Activated naive CD4-positive, alpha-beta T cell treated with anti-CD3 and anti-CD28 coated beads for 36 hours (primary cell): Measurements from ENCODE around the gene GPANK1. TPM values are rescaled to one million over a fixed set of nuclear protein-coding genes. Genes with fewer than 3 reads are reported as not detected.

Experiments
- CTCF ChIA-PET: fragments of 350-600 bp; sonication (Branson Sonifier 250); formaldehyde crosslinking; loops from one replicate; lab custom pipeline; 2021; ENCODE audit warnings: antibody characterized with exemption; lab: Charles Lee
- DNase-seq: peaks from one replicate; pipeline ENCODE4 v3.0.0-alpha.2; 2020
- H3K27ac Mint-ChIP-seq: one replicate; pipeline ENCODE4 v1.8.0; 2021; ENCODE audit warnings: mild to moderate bottlenecking, mixed read lengths
- H3K27me3 Mint-ChIP-seq: one replicate; pipeline ENCODE4 v1.8.0; 2021; ENCODE audit warnings: low read depth, mixed read lengths
- H3K36me3 Mint-ChIP-seq: one replicate; pipeline ENCODE4 v1.8.0; 2021; ENCODE audit warnings: low read depth, mixed read lengths
- H3K4me1 Mint-ChIP-seq: one replicate; pipeline ENCODE4 v1.8.0; 2021; ENCODE audit warnings: low read depth, mixed read lengths
- H3K4me3 Mint-ChIP-seq: one replicate; pipeline ENCODE4 v1.8.0; 2021; ENCODE audit warnings: mild to moderate bottlenecking, moderate library complexity, mixed read lengths
- H3K9me3 Mint-ChIP-seq: one replicate; pipeline ENCODE4 v1.8.0; 2021; ENCODE audit warnings: mixed read lengths
- intact Hi-C: fragments of 100-400 bp; cut with micrococcal nuclease; formaldehyde crosslinking; loops from one replicate; pipeline ENCODE4 v1.15.1; 2023
- total RNA-seq, 2 experiments: library from RNA; stranded (reverse); gene quantifications; one replicate each; pipeline ENCODE4 v1.2.3, GENCODE V29; 2021

GPANK1 gene
- total RNA-seq, 2 experiments from 2014 or later: 31.2 to 32.4 TPM

DNA sequence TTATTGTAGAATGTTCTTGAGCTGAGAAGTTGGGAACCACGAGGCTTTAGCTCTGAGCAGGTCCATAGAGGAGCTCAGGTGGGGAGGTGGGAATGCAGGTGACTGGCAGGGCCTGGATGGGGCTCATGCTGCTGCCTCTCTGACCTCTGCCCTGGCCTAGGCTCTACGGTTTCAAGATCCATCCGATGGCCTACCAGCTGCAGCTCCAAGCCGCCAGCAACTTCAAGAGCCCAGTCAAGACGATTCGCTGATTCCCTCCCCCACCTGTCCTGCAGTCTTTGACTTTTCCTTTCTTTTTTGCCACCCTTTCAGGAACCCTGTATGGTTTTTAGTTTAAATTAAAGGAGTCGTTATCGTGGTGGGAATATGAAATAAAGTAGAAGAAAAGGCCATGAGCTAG, 4.9 kb upstream of the GPANK1 start, which contains the start of gene LY6G5B:
LY6G5B (plus strand) TSS at position 301 of the 400 bp plus-strand sequence. CDS start 975 bp downstream, outside the sequence.
- intact Hi-C loops: loop anchor here (10.0 kb wide), 1 partner anchor 1175 kb away; the partner anchor contains the start of gene PSMB8
- no peak for DNase-seq
- Mint-ChIP-seq H3K4me1 (peaks cover 29% of the 10 kb centered on the region), H3K4me3 (no peak within 1 kb of the TSS), H3K9me3 (no peaks in the 10 kb centered on the region), H3K27me3 (no peaks in the 10 kb centered on the region), H3K36me3 (peaks cover 53% of the 10 kb centered on the region), H3K27ac (peak within 1 kb of the TSS; percentile 19)
- CTCF ChIA-PET: no interaction called here

- peaks cover 55% of the 10 kb centered on the region for H3K4me1 Mint-ChIP-seq
- peak overlapping the region; percentile 97 for H3K27ac Mint-ChIP-seq
- intact Hi-C loops: loop anchor here (10.0 kb wide), 1 partner anchor 1178 kb away; the partner anchor contains the start of gene PSMB8
- no peak for DNase-seq
- CTCF ChIA-PET: interaction anchor here (0.9 to 1.1 kb wide), 4 partner anchors 15 to 125 kb away, joined by 3 to 4 read pairs (median 3); partner anchors contain the start of gene LY6G5C
- H3K9me3 Mint-ChIP-seq: no peaks in the 10 kb centered on the region
- peak overlapping the region; percentile 95 for H3K4me3 Mint-ChIP-seq
- H3K27me3 Mint-ChIP-seq: no peaks in the 10 kb centered on the region
- H3K36me3 Mint-ChIP-seq: peaks cover 63% of the 10 kb centered on the region
Observed at GRCh38 chr6:31666337-31666965, 1.7 kb upstream of the GPANK1 start.

- Mint-ChIP-seq H3K27me3 (no peaks in the 10 kb centered on the region), H3K36me3 (peaks cover 68% of the 10 kb centered on the region), H3K27ac (peak within 1 kb of the TSS; percentile 97), H3K9me3 (no peaks in the 10 kb centered on the region), H3K4me1 (peaks cover 62% of the 10 kb centered on the region), H3K4me3 (peak within 1 kb of the TSS; percentile 95)
- DNase-seq: peak; percentile 99
- intact Hi-C loops: loop anchor here (1.0 to 10.0 kb wide), 13 partner anchors 13 to 1179 kb away; partner anchors contain the start of genes ABHD16A, ATP6V1G2, BAG6 and HSPA1B
- CTCF ChIA-PET: interaction anchor here (0.9 to 1.2 kb wide), 3 partner anchors 104 to 197 kb away, joined by 3 read pairs; no protein-coding TSS in a partner anchor
Observed at GRCh38 chr6:31665501-31666336, 922 bp upstream of the GPANK1 start, which contains the start of gene CSNK2B. CSNK2B (plus strand) TSS chr6:31666080; CDS start chr6:31666832, 752 bp downstream.

GRCh38 chr6:31663961-31664789, 622 bp downstream of the GPANK1 start:
- Mint-ChIP-seq H3K4me1 (peaks cover 73% of the 10 kb centered on the region), H3K4me3 (peak overlapping the region; percentile 95), H3K36me3 (peaks cover 71% of the 10 kb centered on the region), H3K27ac (peak overlapping the region; percentile 97), H3K9me3 (no peaks in the 10 kb centered on the region), H3K27me3 (no peaks in the 10 kb centered on the region)
- peak; percentile 32 for DNase-seq
- CTCF ChIA-PET: interaction anchor here (0.6 to 1.2 kb wide), 5 partner anchors 11 to 199 kb away, joined by 3 to 4 read pairs (median 3); partner anchors contain the start of gene BAG6
- intact Hi-C loops: loop anchor here (2.0 to 10.0 kb wide), 5 partner anchors 149 to 1181 kb away; partner anchors contain the start of genes HSPA1B, MICA, PSMB8 and RNF5

- Mint-ChIP-seq H3K9me3 (no peaks in the 10 kb centered on the region), H3K36me3 (peaks cover 65% of the 10 kb centered on the region), H3K4me1 (peaks cover 76% of the 10 kb centered on the region), H3K27ac (peak overlapping the region; percentile 97), H3K27me3 (no peaks in the 10 kb centered on the region), H3K4me3 (peak overlapping the region; percentile 95)
- DNase-seq: no peak
- intact Hi-C loops: loop anchor here (5.0 to 10.0 kb wide), 2 partner anchors 261 to 1181 kb away; partner anchors contain the start of genes MICA and PSMB8
- CTCF ChIA-PET: interaction anchor here (1.0 to 1.5 kb wide), 3 partner anchors 10 to 289 kb away, joined by 3 to 4 read pairs (median 4); partner anchors contain the start of gene BAG6
Observed at GRCh38 chr6:31663126-31663960, 1.5 kb downstream of the GPANK1 start.

- Mint-ChIP-seq H3K4me1 (peaks cover 76% of the 10 kb centered on the region), H3K4me3 (peak overlapping the region; percentile 40), H3K27me3 (no peaks in the 10 kb centered on the region), H3K27ac (peak overlapping the region; percentile 82), H3K36me3 (peaks cover 60% of the 10 kb centered on the region), H3K9me3 (no peaks in the 10 kb centered on the region)
- intact Hi-C loops: loop anchor here (5.0 to 10.0 kb wide), 2 partner anchors 260 to 1183 kb away; partner anchors contain the start of genes MICA and PSMB8
- DNase-seq: no peak
- CTCF ChIA-PET: interaction anchor here (1.5 to 1.7 kb wide), 2 partner anchors 111 to 290 kb away, joined by 3 read pairs; no protein-coding TSS in a partner anchor
Observed at GRCh38 chr6:31662124-31662723, 2.6 kb downstream of the GPANK1 start.

GRCh38 chr6:31661262-31662123, 3.3 kb downstream of the GPANK1 start:
- H3K27ac Mint-ChIP-seq: peak overlapping the region; percentile 86
- peaks cover 70% of the 10 kb centered on the region for H3K4me1 Mint-ChIP-seq
- H3K9me3 Mint-ChIP-seq: no peaks in the 10 kb centered on the region
- CTCF ChIA-PET: interaction anchor here (1.0 to 1.7 kb wide), 4 partner anchors 29 to 291 kb away, joined by 3 read pairs; no protein-coding TSS in a partner anchor
- intact Hi-C loops: loop anchor here (5.0 to 10.0 kb wide), 2 partner anchors 259 to 1183 kb away; partner anchors contain the start of genes MICA and PSMB8
- H3K4me3 Mint-ChIP-seq: peak overlapping the region; percentile 91
- H3K27me3 Mint-ChIP-seq: no peaks in the 10 kb centered on the region
- DNase-seq: no peak
- H3K36me3 Mint-ChIP-seq: peaks cover 56% of the 10 kb centered on the region

- intact Hi-C loops: loop anchor here (1.0 to 10.0 kb wide), 3 partner anchors 8 to 1184 kb away; partner anchors contain the start of genes BAG6, MICA and PSMB8
- CTCF ChIA-PET: interaction anchor here (0.7 to 1.7 kb wide), 4 partner anchors 30 to 220 kb away, joined by 3 read pairs; no protein-coding TSS in a partner anchor
- H3K27me3 Mint-ChIP-seq: no peaks in the 10 kb centered on the region
- peak within 1 kb of the TSS; percentile 91 for H3K4me3 Mint-ChIP-seq
- peaks cover 52% of the 10 kb centered on the region for H3K36me3 Mint-ChIP-seq
- peak within 1 kb of the TSS; percentile 94 for H3K27ac Mint-ChIP-seq
- DNase-seq: peak; percentile 72
- H3K9me3 Mint-ChIP-seq: no peaks in the 10 kb centered on the region
- peaks cover 71% of the 10 kb centered on the region for H3K4me1 Mint-ChIP-seq
Observed at GRCh38 chr6:31660381-31661261, 4.2 kb downstream of the GPANK1 start, which contains the start of gene C6orf47. C6orf47 (minus strand) TSS chr6:31660778; CDS start chr6:31659947, 831 bp downstream.
